GM12878 (cell line): Measurements from ENCODE around the gene ACYP1. TPM values are rescaled to one million over a fixed set of nuclear protein-coding genes. Genes with fewer than 3 reads are reported as not detected.

ENCODE experiments used
- ATAC-seq: fragments of 200-7000 bp; cut with Tn5 transposase; 3 replicates; pipeline ENCODE4 v1.9.1; 2020; ENCODE audit warnings: mild to moderate bottlenecking, moderate library complexity
- BruUV-seq: library from RNA; stranded (reverse); fragments of 400-500 nt; replicated peaks from 2 replicates; lab custom pipeline; 2021; lab: Mats Ljungman, UMichigan
- CTCF ChIA-PET: fragments of 300-600 bp; sonication (Branson Sonifier 250); formaldehyde crosslinking; extraction: SDS; loops from one replicate; lab custom pipeline; 2021; ENCODE audit warnings: inconsistent platforms; lab: Yijun Ruan, JAX
- POLR2A ChIA-PET: fragments of 350-600 bp; formaldehyde crosslinking; extraction: SDS; loops from one replicate; lab custom pipeline; 2021; ENCODE audit warnings: inconsistent platforms; lab: Charles Lee
- RAD21 ChIA-PET: fragments of 300-600 bp; sonication (Branson Sonifier 250); formaldehyde crosslinking; loops from one replicate; lab custom pipeline; 2023; ENCODE audit warnings: antibody characterized with exemption; ENCODE audit not compliant: unreplicated experiment; lab: Charles Lee
- SMC1A ChIA-PET: fragments of 300-600 bp; sonication (Branson Sonifier 250); formaldehyde crosslinking; loops from one replicate; lab custom pipeline; 2023; ENCODE audit not compliant: unreplicated experiment, uncharacterized antibody; lab: Charles Lee
- DNase-seq: peaks from one replicate; pipeline ENCODE4 v3.0.0-alpha.2; 2011; ENCODE audit warnings: low read depth, low spot score
- FAIRE-seq: peaks from 3 replicates; lab custom pipeline; 2011; peaks lifted over from hg19 to GRCh38; lab: Jason Lieb, UNC
- H2AFZ ChIP-seq: 2 replicates; pipeline ENCODE4 v1.6.0; 2011; ENCODE audit warnings: low read depth, low read length, control low read depth; ENCODE audit not compliant: control insufficient read depth
- H3K27ac ChIP-seq: 2 replicates; pipeline ENCODE4 v1.5.1; 2011; ENCODE audit warnings: control low read depth; ENCODE audit not compliant: control insufficient read depth, insufficient read depth
- H3K27me3 ChIP-seq, 2 experiments: replicated peaks in 1 of 2; 2 replicates each; pipeline versions ENCODE4 v1.6.0 to v1.6.1; 2011; ENCODE audit warnings: low read length in 1 of 2; ENCODE audit not compliant: control insufficient read depth in 2 of 2, insufficient read depth in 2 of 2
- H3K36me3 ChIP-seq, 2 experiments: 2 replicates each; pipeline ENCODE4 v1.5.1; 2011; ENCODE audit warnings: low read length in 1 of 2; ENCODE audit not compliant: control insufficient read depth in 2 of 2, insufficient read depth in 2 of 2
- H3K4me1 ChIP-seq: 2 replicates; pipeline ENCODE4 v1.6.1; 2011; ENCODE audit warnings: mild to moderate bottlenecking, low read length, moderate library complexity, mixed read lengths; ENCODE audit not compliant: control insufficient read depth, insufficient read depth
- H3K4me2 ChIP-seq: 2 replicates; pipeline ENCODE4 v1.6.0; 2011; ENCODE audit warnings: control low read depth; ENCODE audit not compliant: control insufficient read depth, insufficient read depth
- H3K4me3 ChIP-seq: fragments of 200-600 bp; sonication (generic); 2 replicates; pipeline ENCODE4 v1.5.1; 2016
- H3K79me2 ChIP-seq: 2 replicates; pipeline ENCODE4 v1.6.0; 2011; ENCODE audit warnings: low read length; ENCODE audit not compliant: control insufficient read depth, insufficient read depth
- H3K9ac ChIP-seq: 2 replicates; pipeline ENCODE4 v1.8.0; 2011; ENCODE audit warnings: low read length, control low read depth, mixed read lengths; ENCODE audit not compliant: control insufficient read depth, insufficient read depth
- H3K9me3 ChIP-seq: replicated peaks from 3 replicates; pipeline ENCODE4 v1.5.1; 2011; ENCODE audit warnings: mild to moderate bottlenecking, low read length; ENCODE audit not compliant: control insufficient read depth, insufficient read depth
- H4K20me1 ChIP-seq: 2 replicates; pipeline ENCODE4 v1.6.0; 2011; ENCODE audit not compliant: control insufficient read depth, insufficient read depth
- BCL11A ChIP-seq: IDR thresholded peaks from 2 replicates; pipeline ENCODE4 v1.6.1; 2011; ENCODE audit warnings: low read depth, low read length
- CHD1 ChIP-seq: IDR thresholded peaks from 2 replicates; pipeline ENCODE4 v1.6.1; 2012; ENCODE audit warnings: low read depth, low read length, improper control_type of control experiment
- CREB1 ChIP-seq: IDR thresholded peaks from 2 replicates; pipeline ENCODE4 v1.6.1; 2012; ENCODE audit warnings: low read depth, mild to moderate bottlenecking, inconsistent platforms
- MTA2 ChIP-seq: fragments of 450-650 bp; IDR thresholded peaks from 2 replicates; pipeline ENCODE4 v1.6.1; 2016; ENCODE audit warnings: low read depth, mild to moderate bottlenecking, moderate library complexity
- RAD51 ChIP-seq: fragments of 450-650 bp; IDR thresholded peaks from 2 replicates; pipeline ENCODE4 v1.6.1; 2016; ENCODE audit warnings: moderate library complexity, mild to moderate bottlenecking, inconsistent platforms
- STAT1 ChIP-seq: fragments of 450-650 bp; conservative IDR thresholded peaks from 2 replicates; pipeline ENCODE4 v1.6.1; 2014; ENCODE audit warnings: antibody characterized with exemption, mild to moderate bottlenecking
- SUPT20H ChIP-seq: IDR thresholded peaks from 2 replicates; pipeline ENCODE4 v1.6.1; 2011; ENCODE audit warnings: low read depth, mild to moderate bottlenecking, low read length, moderate library complexity, borderline replicate concordance; ENCODE audit not compliant: control insufficient read depth
- TCF12 ChIP-seq: IDR thresholded peaks from 2 replicates; pipeline ENCODE4 v1.6.1; 2011; ENCODE audit warnings: low read depth, mild to moderate bottlenecking, low read length
- WGBS: methylation state at CpG from one replicate; pipeline ENCODE4 v1.1.6; 2016; ENCODE audit warnings: low lambda C conversion rate; ENCODE audit not compliant: insufficient replicate concordance, insufficient coverage; ENCODE audit errors: missing lambda C conversion rate; 5-methylcytosine and 5-hydroxymethylcytosine counted together
- in situ Hi-C: fragments of 300-500 bp; cut with MboI; formaldehyde crosslinking; loops from 9 replicates; pipeline ENCODE4 v1.14.3; 2018; ENCODE audit warnings: mixed read lengths
- intact Hi-C: fragments of 100-400 bp; cut with micrococcal nuclease; formaldehyde crosslinking; loops from one replicate; pipeline ENCODE4 v1.14.2; 2022; ENCODE audit not compliant: unreplicated experiment
- polyA plus RNA-seq, 11 experiments: library from polyadenylated mRNA; depleted of rRNA in 4 of 11; unstranded in 6 of 11; stranded (reverse) in 5 of 11; fragments of >200 nt; fragmentation: Nextera tagmentation in 4 of 11; fragmentation: Illumina TruSeq in 1 of 11; extraction: Ambion mirVana in 4 of 11; extraction: Trizol in 1 of 11; gene quantifications; 1 replicate in 1 of 11; 2 replicates in 10 of 11; pipeline versions ENCODE4 v1.2.1 to v1.2.3, GENCODE V29; 2011 to 2016; ENCODE audit warnings: inconsistent platforms in 2 of 11, missing spikeins in 2 of 11, low read depth in 1 of 11
- total RNA-seq, 4 experiments: library from RNA; depleted of rRNA in 3 of 4; stranded (reverse); fragments of >200 nt in 3 of 4; fragmentation: Illumina TruSeq in 1 of 4; extraction: Trizol in 1 of 4; gene quantifications; 2 replicates each; pipeline versions ENCODE4 v1.2.1 to v1.2.3, GENCODE V29; 2013 to 2021
- TF ChIP-seq, protein P1 (sequence below): fragments of 450-650 bp; IDR thresholded peaks from 2 replicates; pipeline ENCODE4 v1.6.1; 2016; ENCODE audit warnings: mild to moderate bottlenecking
- TF ChIP-seq, protein P2 (sequence below): fragments of 450-650 bp; formaldehyde crosslinking; IDR thresholded peaks from 2 replicates; pipeline ENCODE4 v1.4.0; 2022; ENCODE audit warnings: mild to moderate bottlenecking, moderate library complexity
- TF ChIP-seq, protein P3 (sequence below): IDR thresholded peaks from 2 replicates; pipeline ENCODE4 v1.6.1; 2012; ENCODE audit warnings: improper control_type of control experiment, low read depth, low read length; ENCODE audit not compliant: insufficient replicate concordance
- TF ChIP-seq, protein P4 (sequence below): fragments of 450-650 bp; IDR thresholded peaks from 2 replicates; pipeline ENCODE4 v1.6.1; 2016; ENCODE audit warnings: mild to moderate bottlenecking

Gene ACYP1
- total and polyA plus RNA-seq, 10 of the 15 experiments (the other 5 are each of a cell fraction or from before 2014, with no cell fraction given): 18.2 to 52.6 (median 43.5) TPM

DNA sequence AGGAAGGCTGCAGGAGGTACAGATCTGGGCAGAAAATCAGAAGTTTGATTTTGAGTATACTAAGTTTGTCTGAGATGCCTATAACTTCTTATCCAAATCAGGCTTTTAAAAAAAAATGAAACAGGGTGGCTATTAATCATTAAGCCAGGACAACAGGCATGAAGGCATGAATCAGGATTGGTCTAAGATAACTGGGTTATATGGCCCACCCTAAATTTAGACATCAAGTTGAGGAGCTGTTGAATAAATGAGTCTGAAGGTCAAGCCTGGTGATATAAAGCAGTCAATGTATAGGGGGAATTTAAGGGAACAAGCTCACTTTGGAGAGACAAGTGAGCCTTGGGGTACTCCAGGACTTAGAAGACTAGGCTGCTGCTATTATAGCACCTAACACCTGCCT is 34.4 kb upstream of the ACYP1 start (continued):
- TF ChIP-seq, protein P1, sequence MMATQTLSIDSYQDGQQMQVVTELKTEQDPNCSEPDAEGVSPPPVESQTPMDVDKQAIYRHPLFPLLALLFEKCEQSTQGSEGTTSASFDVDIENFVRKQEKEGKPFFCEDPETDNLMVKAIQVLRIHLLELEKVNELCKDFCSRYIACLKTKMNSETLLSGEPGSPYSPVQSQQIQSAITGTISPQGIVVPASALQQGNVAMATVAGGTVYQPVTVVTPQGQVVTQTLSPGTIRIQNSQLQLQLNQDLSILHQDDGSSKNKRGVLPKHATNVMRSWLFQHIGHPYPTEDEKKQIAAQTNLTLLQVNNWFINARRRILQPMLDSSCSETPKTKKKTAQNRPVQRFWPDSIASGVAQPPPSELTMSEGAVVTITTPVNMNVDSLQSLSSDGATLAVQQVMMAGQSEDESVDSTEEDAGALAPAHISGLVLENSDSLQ: no peak

DNA sequence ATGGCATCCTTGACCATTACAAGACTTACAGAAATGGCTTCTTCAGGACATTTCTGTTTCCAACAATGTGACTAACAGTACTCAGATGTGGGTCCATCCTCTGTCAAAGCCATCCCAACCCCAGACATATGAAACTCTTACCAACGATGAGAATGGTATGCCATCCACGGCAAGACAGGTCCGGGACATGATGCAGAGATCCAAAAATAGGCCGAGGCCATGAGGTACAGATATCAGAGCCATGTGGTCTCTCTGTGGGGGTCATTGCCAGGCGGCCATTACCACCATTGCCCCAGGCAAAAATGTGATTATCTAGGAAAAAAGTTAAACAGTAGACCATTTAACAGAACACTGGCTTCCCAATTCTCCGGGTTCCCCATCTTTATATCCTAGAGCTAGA is 33.1 kb upstream of the ACYP1 start:
- Histone ChIP-seq H3K9ac (no peak overlapping the region), H3K9me3 (no peaks in the 10 kb centered on the region), H2AFZ (no peak overlapping the region), H3K27me3 (no peaks in the 10 kb centered on the region), H3K27ac (no peak overlapping the region), H3K4me2 (no peak overlapping the region), H3K4me1 (no peaks in the 10 kb centered on the region), H3K36me3 (peaks cover 0 to 10% of the 10 kb centered on the region in 2 experiments; a peak in 3 of 4 replicates), H4K20me1 (no peaks in the 10 kb centered on the region; the same call in 1 of the 2 replicates), H3K79me2 (no peaks in the 10 kb centered on the region), H3K4me3 (no peak overlapping the region)
- intact Hi-C loops: no loop called here
- SMC1A ChIA-PET: interaction anchor here (1.0 kb wide), 1 partner anchor 9 kb away, joined by 3 read pairs; no protein-coding TSS in a partner anchor
- RAD21 ChIA-PET: no interaction called here
- ATAC-seq (no peak), FAIRE-seq (no peak), DNase-seq (no peak)
- POLR2A ChIA-PET: no interaction called here
- in situ Hi-C loops: no loop called here
- 87% methylated on average over 6 of the region's 6 CpGs for WGBS
- CTCF ChIA-PET: interaction anchor here (1.9 kb wide), 1 partner anchor 8 kb away, joined by 6 read pairs; no protein-coding TSS in a partner anchor
- no TSS peak for BruUV-seq
- TF ChIP-seq CREB1 (no peak), BCL11A (no peak), RAD51 (no peak), MTA2 (no peak), SUPT20H (no peak), TCF12 (no peak), STAT1 (no peak), CHD1 (no peak)
- TF ChIP-seq, protein P2, sequence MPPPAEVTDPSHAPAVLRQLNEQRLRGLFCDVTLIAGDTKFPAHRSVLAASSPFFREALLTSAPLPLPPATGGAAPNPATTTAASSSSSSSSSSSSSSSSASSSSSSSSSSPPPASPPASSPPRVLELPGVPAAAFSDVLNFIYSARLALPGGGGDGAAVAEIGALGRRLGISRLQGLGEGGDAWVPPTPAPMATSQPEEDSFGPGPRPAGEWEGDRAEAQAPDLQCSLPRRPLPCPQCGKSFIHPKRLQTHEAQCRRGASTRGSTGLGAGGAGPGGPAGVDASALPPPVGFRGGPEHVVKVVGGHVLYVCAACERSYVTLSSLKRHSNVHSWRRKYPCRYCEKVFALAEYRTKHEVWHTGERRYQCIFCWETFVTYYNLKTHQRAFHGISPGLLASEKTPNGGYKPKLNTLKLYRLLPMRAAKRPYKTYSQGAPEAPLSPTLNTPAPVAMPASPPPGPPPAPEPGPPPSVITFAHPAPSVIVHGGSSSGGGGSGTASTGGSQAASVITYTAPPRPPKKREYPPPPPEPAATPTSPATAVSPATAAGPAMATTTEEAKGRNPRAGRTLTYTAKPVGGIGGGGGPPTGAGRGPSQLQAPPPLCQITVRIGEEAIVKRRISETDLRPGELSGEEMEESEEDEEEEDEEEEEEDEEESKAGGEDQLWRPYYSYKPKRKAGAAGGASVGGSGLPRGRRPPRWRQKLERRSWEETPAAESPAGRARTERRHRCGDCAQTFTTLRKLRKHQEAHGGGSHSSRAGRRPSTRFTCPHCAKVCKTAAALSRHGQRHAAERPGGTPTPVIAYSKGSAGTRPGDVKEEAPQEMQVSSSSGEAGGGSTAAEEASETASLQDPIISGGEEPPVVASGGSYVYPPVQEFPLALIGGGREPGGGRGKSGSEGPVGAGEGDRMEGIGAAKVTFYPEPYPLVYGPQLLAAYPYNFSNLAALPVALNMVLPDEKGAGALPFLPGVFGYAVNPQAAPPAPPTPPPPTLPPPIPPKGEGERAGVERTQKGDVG: no peak
- TF ChIP-seq, protein P3, sequence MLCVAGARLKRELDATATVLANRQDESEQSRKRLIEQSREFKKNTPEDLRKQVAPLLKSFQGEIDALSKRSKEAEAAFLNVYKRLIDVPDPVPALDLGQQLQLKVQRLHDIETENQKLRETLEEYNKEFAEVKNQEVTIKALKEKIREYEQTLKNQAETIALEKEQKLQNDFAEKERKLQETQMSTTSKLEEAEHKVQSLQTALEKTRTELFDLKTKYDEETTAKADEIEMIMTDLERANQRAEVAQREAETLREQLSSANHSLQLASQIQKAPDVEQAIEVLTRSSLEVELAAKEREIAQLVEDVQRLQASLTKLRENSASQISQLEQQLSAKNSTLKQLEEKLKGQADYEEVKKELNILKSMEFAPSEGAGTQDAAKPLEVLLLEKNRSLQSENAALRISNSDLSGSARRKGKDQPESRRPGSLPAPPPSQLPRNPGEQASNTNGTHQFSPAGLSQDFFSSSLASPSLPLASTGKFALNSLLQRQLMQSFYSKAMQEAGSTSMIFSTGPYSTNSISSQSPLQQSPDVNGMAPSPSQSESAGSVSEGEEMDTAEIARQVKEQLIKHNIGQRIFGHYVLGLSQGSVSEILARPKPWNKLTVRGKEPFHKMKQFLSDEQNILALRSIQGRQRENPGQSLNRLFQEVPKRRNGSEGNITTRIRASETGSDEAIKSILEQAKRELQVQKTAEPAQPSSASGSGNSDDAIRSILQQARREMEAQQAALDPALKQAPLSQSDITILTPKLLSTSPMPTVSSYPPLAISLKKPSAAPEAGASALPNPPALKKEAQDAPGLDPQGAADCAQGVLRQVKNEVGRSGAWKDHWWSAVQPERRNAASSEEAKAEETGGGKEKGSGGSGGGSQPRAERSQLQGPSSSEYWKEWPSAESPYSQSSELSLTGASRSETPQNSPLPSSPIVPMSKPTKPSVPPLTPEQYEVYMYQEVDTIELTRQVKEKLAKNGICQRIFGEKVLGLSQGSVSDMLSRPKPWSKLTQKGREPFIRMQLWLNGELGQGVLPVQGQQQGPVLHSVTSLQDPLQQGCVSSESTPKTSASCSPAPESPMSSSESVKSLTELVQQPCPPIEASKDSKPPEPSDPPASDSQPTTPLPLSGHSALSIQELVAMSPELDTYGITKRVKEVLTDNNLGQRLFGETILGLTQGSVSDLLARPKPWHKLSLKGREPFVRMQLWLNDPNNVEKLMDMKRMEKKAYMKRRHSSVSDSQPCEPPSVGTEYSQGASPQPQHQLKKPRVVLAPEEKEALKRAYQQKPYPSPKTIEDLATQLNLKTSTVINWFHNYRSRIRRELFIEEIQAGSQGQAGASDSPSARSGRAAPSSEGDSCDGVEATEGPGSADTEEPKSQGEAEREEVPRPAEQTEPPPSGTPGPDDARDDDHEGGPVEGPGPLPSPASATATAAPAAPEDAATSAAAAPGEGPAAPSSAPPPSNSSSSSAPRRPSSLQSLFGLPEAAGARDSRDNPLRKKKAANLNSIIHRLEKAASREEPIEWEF: no peak
- TF ChIP-seq, protein P4, sequence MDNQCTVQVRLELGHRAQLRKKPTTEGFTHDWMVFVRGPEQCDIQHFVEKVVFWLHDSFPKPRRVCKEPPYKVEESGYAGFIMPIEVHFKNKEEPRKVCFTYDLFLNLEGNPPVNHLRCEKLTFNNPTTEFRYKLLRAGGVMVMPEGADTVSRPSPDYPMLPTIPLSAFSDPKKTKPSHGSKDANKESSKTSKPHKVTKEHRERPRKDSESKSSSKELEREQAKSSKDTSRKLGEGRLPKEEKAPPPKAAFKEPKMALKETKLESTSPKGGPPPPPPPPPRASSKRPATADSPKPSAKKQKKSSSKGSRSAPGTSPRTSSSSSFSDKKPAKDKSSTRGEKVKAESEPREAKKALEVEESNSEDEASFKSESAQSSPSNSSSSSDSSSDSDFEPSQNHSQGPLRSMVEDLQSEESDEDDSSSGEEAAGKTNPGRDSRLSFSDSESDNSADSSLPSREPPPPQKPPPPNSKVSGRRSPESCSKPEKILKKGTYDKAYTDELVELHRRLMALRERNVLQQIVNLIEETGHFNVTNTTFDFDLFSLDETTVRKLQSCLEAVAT: no peak
